OCI-LY3 (cell line): ENCODE results near the gene RPL41.

Experiments
- H2AFZ ChIP-seq: fragments of 200-600, 300-600 bp; shearing (Covaris generic); 2 replicates; pipeline ENCODE4 v1.6.0; 2014; ENCODE audit warnings: antibody characterized with exemption, low read depth, low read length
- H3K27ac ChIP-seq: fragments of 200-600, 300-600 bp; sonication (generic); 2 replicates; pipeline ENCODE4 v1.5.1; 2014; ENCODE audit warnings: mild to moderate bottlenecking, low read length, moderate library complexity, mixed read lengths
- H3K27me3 ChIP-seq: fragments of 200-600, 300-600 bp; sonication (generic); 2 replicates; pipeline ENCODE4 v1.6.1; 2014; ENCODE audit warnings: low read depth, low read length, mixed read lengths
- H3K36me3 ChIP-seq: fragments of 200-600, 300-600 bp; sonication (generic); replicated peaks from 2 replicates; pipeline ENCODE3; 2014; ENCODE audit warnings: low read depth, low read length, mixed read lengths
- H3K4me1 ChIP-seq: fragments of 300-600, 200-600 bp; sonication (generic); 2 replicates; pipeline ENCODE4 v1.6.1; 2014; ENCODE audit warnings: low read length, mixed read lengths
- H3K4me2 ChIP-seq: fragments of 200-600, 300-600 bp; sonication (generic); 2 replicates; pipeline ENCODE4 v1.6.1; 2014; ENCODE audit warnings: low read length, mixed read lengths
- H3K4me3 ChIP-seq: fragments of 300-600, 200-600 bp; sonication (generic); 2 replicates; pipeline ENCODE4 v1.5.1; 2014; ENCODE audit warnings: antibody characterized with exemption, mild to moderate bottlenecking, low read length, moderate library complexity
- H3K79me2 ChIP-seq: fragments of 300-600, 200-600 bp; shearing (Covaris generic); 2 replicates; pipeline ENCODE4 v1.6.1; 2014; ENCODE audit warnings: mild to moderate bottlenecking, low read length, mixed read lengths
- H3K9ac ChIP-seq: fragments of 300-600, 200-600 bp; shearing (Covaris generic); 2 replicates; pipeline ENCODE4 v1.6.0; 2014; ENCODE audit warnings: mild to moderate bottlenecking, low read length, moderate library complexity
- H3K9me3 ChIP-seq: fragments of 200-600, 300-600 bp; shearing (Covaris generic); 2 replicates; pipeline ENCODE4 v1.6.1; 2014; ENCODE audit warnings: low read length, mixed read lengths; ENCODE audit not compliant: insufficient read depth
- H4K20me1 ChIP-seq: fragments of 200-600, 300-600 bp; sonication (generic); 2 replicates; pipeline ENCODE4 v1.6.1; 2016; ENCODE audit warnings: low read length, mixed read lengths; ENCODE audit not compliant: insufficient read depth
- EZH2phosphoT487 ChIP-seq: fragments of 200-600 bp; shearing (Covaris generic); IDR thresholded peaks from 2 replicates; pipeline ENCODE4 v1.6.1; 2018; ENCODE audit warnings: antibody characterized with exemption, mixed run types, low read depth
- TF ChIP-seq, protein P1 (sequence below): fragments of 200-600, 300-600 bp; sonication (generic); IDR thresholded peaks from 2 replicates; pipeline ENCODE4 v1.5.1; 2014; ENCODE audit warnings: antibody characterized with exemption, low read length, low read depth

The RPL41 gene

GRCh38 chr12:56141946-56142784 lies 25.7 kb downstream of the RPL41 start:
- H2AFZ ChIP-seq: no peak overlapping the region
- H3K27me3 ChIP-seq: no peaks in the 10 kb centered on the region
- H3K79me2 ChIP-seq: no peaks in the 10 kb centered on the region
- TF ChIP-seq EZH2phosphoT487: no peak
- TF ChIP-seq, protein P1, sequence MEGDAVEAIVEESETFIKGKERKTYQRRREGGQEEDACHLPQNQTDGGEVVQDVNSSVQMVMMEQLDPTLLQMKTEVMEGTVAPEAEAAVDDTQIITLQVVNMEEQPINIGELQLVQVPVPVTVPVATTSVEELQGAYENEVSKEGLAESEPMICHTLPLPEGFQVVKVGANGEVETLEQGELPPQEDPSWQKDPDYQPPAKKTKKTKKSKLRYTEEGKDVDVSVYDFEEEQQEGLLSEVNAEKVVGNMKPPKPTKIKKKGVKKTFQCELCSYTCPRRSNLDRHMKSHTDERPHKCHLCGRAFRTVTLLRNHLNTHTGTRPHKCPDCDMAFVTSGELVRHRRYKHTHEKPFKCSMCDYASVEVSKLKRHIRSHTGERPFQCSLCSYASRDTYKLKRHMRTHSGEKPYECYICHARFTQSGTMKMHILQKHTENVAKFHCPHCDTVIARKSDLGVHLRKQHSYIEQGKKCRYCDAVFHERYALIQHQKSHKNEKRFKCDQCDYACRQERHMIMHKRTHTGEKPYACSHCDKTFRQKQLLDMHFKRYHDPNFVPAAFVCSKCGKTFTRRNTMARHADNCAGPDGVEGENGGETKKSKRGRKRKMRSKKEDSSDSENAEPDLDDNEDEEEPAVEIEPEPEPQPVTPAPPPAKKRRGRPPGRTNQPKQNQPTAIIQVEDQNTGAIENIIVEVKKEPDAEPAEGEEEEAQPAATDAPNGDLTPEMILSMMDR: no peak
- H3K27ac ChIP-seq: no peak overlapping the region
- no peaks in the 10 kb centered on the region for H4K20me1 ChIP-seq
- peaks cover 62% of the 10 kb centered on the region for H3K36me3 ChIP-seq
- no peaks in the 10 kb centered on the region for H3K4me1 ChIP-seq
- no peak overlapping the region for H3K9ac ChIP-seq
- no peak overlapping the region for H3K4me3 ChIP-seq
- H3K4me2 ChIP-seq: no peak overlapping the region
- H3K9me3 ChIP-seq: no peaks in the 10 kb centered on the region

- Histone ChIP-seq H3K9ac (no peak overlapping the region), H3K36me3 (peaks cover 52% of the 10 kb centered on the region), H2AFZ (no peak overlapping the region), H3K79me2 (no peaks in the 10 kb centered on the region), H4K20me1 (no peaks in the 10 kb centered on the region), H3K27me3 (no peaks in the 10 kb centered on the region), H3K4me1 (no peaks in the 10 kb centered on the region), H3K27ac (no peak overlapping the region), H3K4me2 (no peak overlapping the region), H3K9me3 (no peaks in the 10 kb centered on the region), H3K4me3 (no peak overlapping the region)
- no peak for TF ChIP-seq EZH2phosphoT487
- TF ChIP-seq, protein P1: no peak
These were observed 26.8 kb downstream of the RPL41 start for GRCh38 chr12:56143217-56143616.

- Histone ChIP-seq H3K4me2 (no peak overlapping the region), H3K79me2 (no peaks in the 10 kb centered on the region), H3K4me3 (no peak overlapping the region), H3K27me3 (no peaks in the 10 kb centered on the region), H3K4me1 (no peaks in the 10 kb centered on the region), H3K9me3 (no peaks in the 10 kb centered on the region), H3K9ac (no peak overlapping the region), H3K36me3 (peaks cover 45% of the 10 kb centered on the region), H4K20me1 (no peaks in the 10 kb centered on the region), H2AFZ (no peak overlapping the region), H3K27ac (no peak overlapping the region)
- TF ChIP-seq, protein P1: no peak
- no peak for TF ChIP-seq EZH2phosphoT487
These were observed 27.4 kb downstream of the RPL41 start for GRCh38 chr12:56143870-56144269.

DNA sequence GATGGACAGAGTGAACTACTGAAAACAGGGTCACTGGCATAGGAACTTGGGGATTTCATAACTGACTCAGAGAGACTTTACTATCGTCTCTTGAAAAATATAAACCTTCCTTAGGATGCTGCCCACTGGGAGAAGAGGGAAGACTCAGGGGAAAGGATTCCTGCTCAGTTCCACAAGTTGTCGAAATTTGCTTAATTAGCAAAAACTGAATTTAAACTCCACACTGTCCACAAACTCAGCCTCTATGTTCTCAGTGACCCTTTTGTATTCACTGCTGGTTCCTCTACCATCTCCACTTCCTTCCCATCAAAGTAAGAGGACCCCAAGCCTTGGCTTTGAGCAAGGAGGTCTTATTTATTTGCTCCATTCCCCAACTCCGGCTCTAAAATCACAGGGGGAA lies 28.8 kb downstream of the RPL41 start:
- Histone ChIP-seq H2AFZ (no peak overlapping the region), H3K79me2 (no peaks in the 10 kb centered on the region), H3K27ac (no peak overlapping the region), H3K9ac (no peak overlapping the region), H3K4me1 (no peaks in the 10 kb centered on the region), H3K4me3 (no peak overlapping the region), H4K20me1 (no peaks in the 10 kb centered on the region), H3K4me2 (no peak overlapping the region), H3K27me3 (no peaks in the 10 kb centered on the region), H3K9me3 (no peaks in the 10 kb centered on the region), H3K36me3 (peaks cover 41% of the 10 kb centered on the region)
- no peak for TF ChIP-seq EZH2phosphoT487
- TF ChIP-seq, protein P1: no peak
